ENCODE data around the gene SDK1. TPM values are rescaled to one million over a fixed set of nuclear protein-coding genes. Genes with fewer than 3 reads are reported as not detected.

SDK1 gene
- total RNA-seq, 1 experiment from 2014 or later, result 7.1 TPM

DNA sequence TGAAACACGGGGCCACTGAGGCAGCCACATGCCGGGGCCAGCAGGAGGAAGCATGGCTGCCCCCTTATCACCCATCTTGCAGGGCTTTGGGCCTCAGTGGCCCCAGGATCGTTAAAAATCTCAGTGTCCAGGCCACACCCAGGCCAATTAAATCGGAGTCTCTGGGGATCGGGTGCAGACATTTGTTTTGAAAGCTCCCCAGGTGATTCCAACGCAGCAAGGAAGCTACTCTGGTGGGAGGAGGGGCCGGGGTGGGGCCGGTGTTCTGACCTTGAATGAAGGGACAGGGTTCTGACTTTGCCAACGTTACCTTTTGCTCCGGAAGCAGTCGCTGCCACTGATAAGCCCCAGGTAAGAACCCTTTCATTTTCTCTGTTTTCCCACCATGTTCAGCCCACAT lies 968.7 kb downstream of the SDK1 start:
- BruUV-seq (replicated peaks), result no TSS peak

GRCh38 chr7:4270268-4270667 lies 969.2 kb downstream of the SDK1 start:
- no peaks in the 10 kb centered on the region for H3K9me3 ChIP-seq
- no TSS peak for BruUV-seq (replicated peaks)
- H3K9me3 Mint-ChIP-seq (ENCODE audit: unreplicated experiment), result peaks cover 10% of the 10 kb centered on the region
- no peak overlapping the region for H3K27ac Mint-ChIP-seq (ENCODE audit: unreplicated experiment)
- H3K4me3 Mint-ChIP-seq (ENCODE audit: unreplicated experiment), result no peak overlapping the region
- ChIA-PET POLR2A (no interaction called here), CTCF (no interaction called here)
- no peaks in the 10 kb centered on the region for H3K4me1 ChIP-seq
- no peaks in the 10 kb centered on the region for H3K36me3 ChIP-seq (ENCODE audit: control insufficient read depth, insufficient read depth, low read length)
- no peaks in the 10 kb centered on the region for H3K4me1 Mint-ChIP-seq (ENCODE audit: low read depth, unreplicated experiment)
- H3K36me3 Mint-ChIP-seq (ENCODE audit: insufficient read depth, unreplicated experiment), result no peaks in the 10 kb centered on the region
- no peak overlapping the region for H3K4me3 ChIP-seq (ENCODE audit: low read depth, low read length)
- H3K27me3 ChIP-seq (replicated peaks; ENCODE audit: control insufficient read depth, insufficient read depth, low read length), result no peaks in the 10 kb centered on the region
- no peaks in the 10 kb centered on the region for H3K27me3 Mint-ChIP-seq (ENCODE audit: insufficient read depth, unreplicated experiment)
- intact Hi-C loops (cut with micrococcal nuclease; ENCODE audit: unreplicated experiment), result no loop called here
- no peak for TF ChIP-seq CTCF (IDR thresholded peaks at IDR 0.05; ENCODE audit: insufficient read depth in 1 of 2, low read depth in 1 of 2, low read length in 1 of 2, severe bottlenecking in 1 of 2, unreplicated experiment in 1 of 2)
- no peak for DNase-seq

More for the DNA sequence above, 968.7 kb downstream of the SDK1 start:
- intact Hi-C loops (cut with micrococcal nuclease; ENCODE audit: unreplicated experiment), result no loop called here
- H3K36me3 Mint-ChIP-seq (ENCODE audit: insufficient read depth, unreplicated experiment), result no peaks in the 10 kb centered on the region
- H3K36me3 ChIP-seq (ENCODE audit: control insufficient read depth, insufficient read depth, low read length), result no peaks in the 10 kb centered on the region
- no peak for TF ChIP-seq CTCF (IDR thresholded peaks at IDR 0.05; ENCODE audit: insufficient read depth in 1 of 2, low read depth in 1 of 2, low read length in 1 of 2, severe bottlenecking in 1 of 2, unreplicated experiment in 1 of 2)
- H3K4me3 Mint-ChIP-seq (ENCODE audit: unreplicated experiment), result no peak overlapping the region
- ChIA-PET CTCF (no interaction called here), POLR2A (no interaction called here)
- no peaks in the 10 kb centered on the region for H3K9me3 ChIP-seq
- peaks cover 6% of the 10 kb centered on the region for H3K9me3 Mint-ChIP-seq (ENCODE audit: unreplicated experiment)
- H3K27me3 ChIP-seq (replicated peaks; ENCODE audit: control insufficient read depth, insufficient read depth, low read length), result no peaks in the 10 kb centered on the region
- H3K27ac Mint-ChIP-seq (ENCODE audit: unreplicated experiment), result no peak overlapping the region
- no peaks in the 10 kb centered on the region for H3K4me1 ChIP-seq
- DNase-seq, result no peak
- H3K4me3 ChIP-seq (ENCODE audit: low read depth, low read length), result no peak overlapping the region
- no peaks in the 10 kb centered on the region for H3K27me3 Mint-ChIP-seq (ENCODE audit: insufficient read depth, unreplicated experiment)
- H3K4me1 Mint-ChIP-seq (ENCODE audit: low read depth, unreplicated experiment), result no peaks in the 10 kb centered on the region

DNA sequence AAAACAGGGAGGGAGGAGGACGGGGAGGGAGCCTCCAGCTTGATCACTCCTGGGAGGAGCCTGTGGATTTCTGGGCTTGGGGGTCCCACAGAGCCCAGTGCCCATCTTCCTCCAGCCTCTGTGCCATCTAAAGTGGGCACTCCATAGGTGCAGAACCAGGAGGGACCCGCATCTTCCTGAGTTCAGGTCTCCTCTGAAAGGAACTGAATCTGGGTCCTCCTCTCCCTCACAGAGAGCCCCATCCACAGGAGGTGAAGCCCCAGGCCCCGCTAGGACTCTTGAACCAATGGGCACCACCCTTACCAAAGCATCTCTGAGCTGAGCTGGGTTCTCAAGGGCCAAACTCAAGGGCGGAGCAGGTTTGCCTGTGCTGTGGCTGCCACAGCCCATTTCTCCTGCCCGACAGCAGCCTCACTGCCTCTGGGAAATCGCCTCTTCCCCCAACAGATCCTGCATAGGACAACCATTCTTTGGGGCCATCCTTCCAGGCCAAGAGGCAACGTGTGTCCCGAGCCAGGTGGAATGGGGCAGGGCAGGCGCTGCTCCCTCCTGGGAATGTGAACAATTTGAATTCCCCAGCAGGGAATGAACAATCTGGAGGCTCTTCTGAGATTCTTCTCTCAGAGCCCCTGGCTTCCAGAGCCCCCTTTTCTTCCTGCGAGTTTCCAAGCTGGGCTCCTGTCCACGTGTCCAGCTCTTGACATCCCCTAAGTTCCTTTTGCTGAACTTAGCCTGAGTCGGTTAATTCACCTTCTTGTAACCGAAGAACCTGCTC lies 970.1 kb downstream of the SDK1 start:
- no peaks in the 10 kb centered on the region for H3K27me3 ChIP-seq (replicated peaks; ENCODE audit: control insufficient read depth, insufficient read depth, low read length)
- H3K36me3 Mint-ChIP-seq (ENCODE audit: insufficient read depth, unreplicated experiment), result no peaks in the 10 kb centered on the region
- no peaks in the 10 kb centered on the region for H3K4me1 ChIP-seq
- H3K9me3 ChIP-seq, result no peaks in the 10 kb centered on the region
- ChIA-PET CTCF (no interaction called here), POLR2A (no interaction called here)
- H3K4me3 Mint-ChIP-seq (ENCODE audit: unreplicated experiment), result no peak overlapping the region
- H3K4me3 ChIP-seq (ENCODE audit: low read depth, low read length), result no peak overlapping the region
- TF ChIP-seq CTCF (IDR thresholded peaks at IDR 0.05; ENCODE audit: insufficient read depth in 1 of 2, low read depth in 1 of 2, low read length in 1 of 2, severe bottlenecking in 1 of 2, unreplicated experiment in 1 of 2), result no peak
- no peaks in the 10 kb centered on the region for H3K27me3 Mint-ChIP-seq (ENCODE audit: insufficient read depth, unreplicated experiment)
- no peaks in the 10 kb centered on the region for H3K4me1 Mint-ChIP-seq (ENCODE audit: low read depth, unreplicated experiment)
- no peaks in the 10 kb centered on the region for H3K36me3 ChIP-seq (ENCODE audit: control insufficient read depth, insufficient read depth, low read length)
- no peak overlapping the region for H3K27ac Mint-ChIP-seq (ENCODE audit: unreplicated experiment)
- intact Hi-C loops (cut with micrococcal nuclease; ENCODE audit: unreplicated experiment), result no loop called here
- DNase-seq, result no peak
- BruUV-seq (replicated peaks), result no TSS peak
- peaks cover 10% of the 10 kb centered on the region for H3K9me3 Mint-ChIP-seq (ENCODE audit: unreplicated experiment)

Data from Caco-2 (cell line).